HG03575 (cell line): ENCODE data around the gene L3MBTL4.

Experiments
- ATAC-seq: cut with Tn5 transposase; IDR thresholded peaks from one replicate; pipeline ENCODE4 v1.9.1; 2021; ENCODE audit not compliant: unreplicated experiment, insufficient number of reproducible peaks, low FRiP score; ENCODE audit errors: extremely low read depth

The L3MBTL4 gene

DNA sequence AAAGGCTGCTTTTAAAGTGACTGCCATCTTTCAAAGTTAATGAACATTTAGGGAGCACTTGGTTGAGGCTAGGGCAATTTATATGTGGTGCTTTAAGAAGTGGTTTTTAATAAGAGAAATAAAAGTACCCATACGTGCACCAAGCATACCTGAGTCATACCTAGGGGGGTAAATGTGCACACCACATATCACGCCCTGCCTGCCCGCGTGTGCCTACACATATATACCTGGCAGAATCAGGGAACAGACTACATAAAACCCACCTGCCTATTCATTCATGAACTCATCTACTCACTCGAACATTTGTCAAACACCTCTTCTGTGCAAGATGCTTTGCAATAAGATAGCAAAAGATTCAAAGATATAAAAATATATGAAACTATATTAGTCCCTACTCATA is 450.1 kb downstream of the L3MBTL4 start:
- no peak for ATAC-seq

DNA sequence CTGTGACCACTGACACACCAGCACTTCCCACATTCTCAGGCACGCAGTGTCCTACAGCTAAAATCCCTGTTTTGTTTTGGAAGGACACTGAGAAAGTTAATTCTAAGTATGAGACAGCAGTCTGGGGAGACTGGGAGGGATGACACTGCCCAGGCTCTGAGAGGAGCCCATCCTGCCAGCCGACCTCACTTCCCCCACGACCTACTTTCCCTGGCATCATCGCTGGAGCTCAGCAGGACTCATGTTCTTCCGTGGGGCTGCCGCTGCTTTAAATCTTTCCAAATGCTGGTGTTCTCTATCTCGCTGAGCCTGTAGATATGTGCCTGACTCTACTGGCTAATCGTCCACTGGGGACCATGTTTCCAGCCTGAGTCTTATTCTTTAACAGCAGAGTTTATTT is 450.6 kb downstream of the L3MBTL4 start:
- no peak for ATAC-seq

DNA sequence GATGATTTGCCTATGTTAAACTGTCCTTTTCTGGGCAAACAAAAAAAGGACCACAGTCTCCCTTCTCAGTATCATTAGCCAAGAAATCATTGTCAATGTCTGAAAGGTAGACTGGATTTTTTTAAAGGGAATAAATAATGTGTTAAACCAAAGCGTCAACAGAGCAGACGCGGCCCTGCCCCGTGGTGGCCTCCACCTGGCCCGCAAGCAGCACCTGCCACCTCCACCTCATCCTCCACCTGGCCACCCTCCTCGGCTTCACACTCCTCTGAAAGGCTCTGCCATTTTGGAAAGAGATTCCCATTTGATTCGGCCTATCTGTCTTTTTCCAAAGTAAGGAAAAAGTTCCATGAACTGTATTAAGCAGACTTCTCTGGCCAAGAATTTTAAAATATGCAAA is 451.4 kb downstream of the L3MBTL4 start:
- no peak for ATAC-seq

DNA sequence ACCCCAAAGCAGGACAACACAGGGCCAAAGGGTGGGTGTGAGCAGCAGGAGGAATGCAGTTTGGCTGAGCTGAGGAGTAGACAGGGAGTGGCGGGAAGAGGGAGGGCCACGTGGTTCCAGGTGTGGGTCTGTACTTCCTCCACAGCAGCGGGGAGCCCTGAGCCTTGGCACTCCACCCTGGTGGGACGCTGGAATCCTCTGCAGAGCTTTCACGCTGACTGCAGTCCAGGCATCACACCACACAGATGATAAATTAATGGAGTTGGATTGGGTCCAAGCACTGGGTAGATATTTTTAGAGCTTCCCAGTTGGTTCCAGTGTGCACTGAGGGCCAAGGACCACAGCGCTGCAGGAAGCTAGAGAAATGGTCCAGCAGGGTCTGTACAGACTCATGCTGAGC is 452.3 kb downstream of the L3MBTL4 start:
- no peak for ATAC-seq

DNA sequence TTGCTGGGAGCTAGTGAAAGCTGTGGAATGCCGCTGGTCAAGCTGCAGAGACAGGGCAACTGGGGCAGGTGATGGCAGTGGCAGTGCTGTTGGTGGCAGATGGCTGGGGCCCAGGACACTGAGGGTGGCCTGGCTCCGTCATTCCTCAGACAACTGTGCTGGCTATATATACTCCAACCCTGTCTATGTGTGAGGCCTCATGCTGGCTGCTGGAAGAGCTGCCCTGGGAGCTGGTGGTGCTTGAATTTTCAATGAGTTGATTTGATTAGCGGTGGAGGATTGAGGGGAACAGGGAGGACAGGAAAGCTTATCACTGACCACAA is 452.9 kb downstream of the L3MBTL4 start:
- ATAC-seq: no peak

DNA sequence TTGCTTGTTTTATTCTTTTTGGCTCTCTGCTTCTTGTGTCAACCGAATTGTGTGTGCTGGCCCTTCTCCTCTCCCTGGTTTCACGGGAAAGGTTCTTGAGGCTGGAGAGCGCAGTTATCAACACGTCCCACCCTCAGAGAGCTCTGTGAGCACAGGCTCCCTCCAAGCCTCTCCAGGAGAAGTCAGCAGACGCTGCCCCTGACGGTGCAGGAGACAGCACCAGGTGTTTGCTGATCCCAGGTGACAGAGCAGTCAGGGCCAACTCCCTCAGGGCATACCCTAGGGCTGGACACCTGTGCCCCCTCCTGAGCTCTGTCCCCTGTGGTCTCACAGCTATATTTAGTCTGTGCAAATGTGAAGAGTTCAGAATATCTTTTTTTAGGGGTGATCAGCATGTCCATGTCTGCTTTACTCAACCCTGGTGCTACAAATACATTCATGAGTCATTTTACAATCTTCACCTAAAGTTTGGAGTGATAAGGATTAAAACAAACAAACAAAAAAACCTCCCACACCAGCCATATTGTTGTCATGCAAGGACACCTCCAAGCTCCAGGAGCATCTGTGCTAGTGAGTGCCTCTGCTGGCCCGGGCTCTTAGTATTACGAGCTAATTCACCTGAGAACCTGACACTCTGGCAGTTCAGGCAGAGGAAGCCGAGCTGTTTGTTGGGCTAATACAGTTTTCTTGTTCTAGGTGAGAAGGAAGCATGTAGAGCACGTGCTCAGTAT is 453.4 kb downstream of the L3MBTL4 start:
- ATAC-seq: no peak

DNA sequence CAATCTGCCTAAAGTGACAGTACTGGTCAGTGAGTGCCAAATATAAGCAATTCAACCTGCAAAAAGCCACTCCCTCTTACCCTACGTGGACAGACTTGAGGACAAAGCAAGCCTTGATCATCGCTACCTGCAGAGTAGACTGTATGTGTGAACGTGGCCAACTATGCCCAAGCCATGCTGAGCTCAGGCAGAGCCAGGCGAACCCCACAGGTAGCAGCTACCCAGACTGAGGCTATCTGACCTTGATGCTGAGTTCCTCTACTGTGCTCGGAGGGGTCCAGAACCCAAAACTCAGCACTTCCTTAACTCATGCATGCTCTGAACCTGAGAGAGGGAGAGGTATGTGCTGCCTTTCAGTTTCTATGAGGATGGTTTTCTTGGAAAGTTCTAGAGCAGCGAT is 455.9 kb downstream of the L3MBTL4 start:
- no peak for ATAC-seq

DNA sequence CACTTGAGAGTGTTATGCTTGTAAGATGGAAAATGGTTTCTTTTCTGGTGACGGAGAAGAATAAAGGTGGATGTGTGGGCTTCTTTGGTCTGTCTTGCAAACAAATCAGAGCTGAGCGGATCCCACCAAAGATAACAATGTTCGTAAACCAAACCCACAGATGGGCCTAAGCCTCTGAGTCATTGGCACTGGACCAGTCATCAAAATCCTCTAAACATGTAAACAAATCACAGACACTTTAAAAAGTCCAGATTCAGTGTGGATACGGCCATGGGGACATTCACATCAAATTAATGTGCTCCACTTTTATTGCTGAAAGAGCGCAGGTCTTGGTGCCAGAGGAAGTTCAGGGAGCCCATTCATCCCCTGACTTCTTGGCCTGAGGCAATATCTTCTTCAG is 458.9 kb downstream of the L3MBTL4 start:
- no peak for ATAC-seq

DNA sequence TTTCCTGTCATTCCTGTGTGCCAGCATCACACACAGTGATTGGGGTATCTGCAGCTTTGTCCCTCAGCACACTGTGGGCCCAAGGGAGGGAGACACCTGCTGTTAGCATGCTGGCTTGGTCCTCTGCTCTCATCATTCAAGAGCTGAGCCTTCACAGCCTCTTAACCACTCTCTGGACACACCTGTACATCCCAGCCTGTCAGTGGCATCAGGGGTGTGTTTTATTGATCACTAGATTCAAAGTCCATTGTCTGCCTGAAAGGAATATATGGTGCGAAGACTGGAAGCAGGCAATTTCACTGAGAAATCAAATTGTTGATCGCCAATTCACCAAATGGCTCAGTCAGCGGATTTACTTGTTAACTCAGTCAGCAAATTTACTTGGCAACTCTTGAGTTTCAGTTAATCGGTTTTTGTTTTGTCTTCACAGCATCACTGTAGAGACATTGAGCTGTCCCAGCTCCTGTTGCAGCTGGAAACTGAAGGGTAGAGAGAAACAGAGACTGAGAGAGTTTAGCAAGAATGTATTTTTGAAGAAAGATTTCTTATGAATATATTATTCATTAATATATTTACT is 463.1 kb downstream of the L3MBTL4 start:
- no peak for ATAC-seq

DNA sequence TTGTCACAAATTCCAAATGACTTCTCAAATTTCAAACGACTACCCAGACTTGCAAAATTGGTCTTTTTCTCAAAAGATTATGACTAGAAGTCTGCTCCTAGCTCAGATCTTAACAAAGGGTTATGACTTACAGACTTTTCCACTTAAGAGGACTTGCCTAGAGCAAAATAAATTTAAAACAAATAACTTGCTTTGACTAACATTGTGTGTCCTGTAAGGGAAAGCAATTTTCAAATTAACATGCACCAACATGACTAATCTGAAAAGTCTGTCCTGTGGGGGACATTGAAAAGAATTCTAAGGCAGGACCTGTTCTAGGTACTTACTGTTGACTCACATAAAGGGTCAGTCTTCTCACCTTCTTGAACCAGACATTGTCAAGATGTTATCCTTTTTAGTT is 465.9 kb downstream of the L3MBTL4 start:
- no peak for ATAC-seq

DNA sequence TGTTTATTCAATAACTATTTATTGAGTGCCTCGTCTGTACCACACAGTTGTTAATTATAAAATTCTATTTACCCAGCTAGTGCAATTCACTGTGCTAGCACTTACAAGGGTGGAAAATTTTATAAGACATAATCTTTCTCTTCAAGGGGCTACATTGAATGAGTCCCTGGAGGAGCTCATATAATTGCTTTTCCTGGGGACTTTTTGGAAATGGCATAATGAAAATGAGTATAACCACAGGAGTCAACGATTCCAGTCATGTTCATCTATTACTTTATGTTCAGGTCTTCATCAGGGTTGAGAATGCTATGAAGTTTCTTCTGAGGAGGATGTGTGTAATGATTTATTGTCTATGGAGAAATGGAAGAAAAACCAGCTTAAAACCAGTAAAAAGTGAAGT is 466.5 kb downstream of the L3MBTL4 start:
- no peak for ATAC-seq

DNA sequence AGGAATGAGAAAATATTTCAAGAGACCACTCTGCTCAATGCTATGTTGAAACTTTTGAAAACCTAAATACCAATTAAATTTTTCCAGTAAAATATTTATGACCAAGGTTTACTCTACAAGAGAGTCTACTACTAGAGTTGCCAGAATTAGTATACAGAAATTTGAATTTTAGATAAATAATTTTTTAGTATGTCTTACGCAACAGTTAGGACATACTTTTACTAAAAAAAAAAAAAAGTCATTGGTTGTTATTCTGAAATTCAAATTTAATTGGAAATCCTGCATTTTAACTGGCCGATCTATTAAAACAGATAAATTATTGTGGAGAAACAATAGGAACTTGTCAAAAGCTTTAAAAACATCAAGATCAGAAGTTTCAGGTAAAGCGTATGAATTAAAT is 470.3 kb downstream of the L3MBTL4 start:
- ATAC-seq: no peak

DNA sequence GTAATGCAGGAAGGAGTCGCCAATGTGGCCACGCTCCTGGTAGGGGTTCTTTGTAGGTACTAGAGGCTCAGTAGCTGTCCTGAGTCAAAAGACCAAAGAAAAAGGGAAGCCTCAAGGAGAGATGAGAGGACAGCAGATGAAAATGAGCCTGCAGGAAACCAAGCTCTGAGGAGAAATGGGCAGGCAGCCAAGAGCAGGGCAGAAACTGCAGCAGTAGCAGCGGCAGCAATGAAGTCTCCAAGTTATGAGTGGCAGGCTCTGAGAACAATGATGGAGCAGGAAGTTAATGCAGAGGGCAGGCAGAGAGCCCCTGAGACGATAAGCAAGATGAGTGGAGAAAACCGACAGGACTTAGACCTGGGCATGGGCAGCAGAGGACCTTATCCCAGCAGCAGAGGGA is 471.2 kb downstream of the L3MBTL4 start:
- ATAC-seq: no peak

DNA sequence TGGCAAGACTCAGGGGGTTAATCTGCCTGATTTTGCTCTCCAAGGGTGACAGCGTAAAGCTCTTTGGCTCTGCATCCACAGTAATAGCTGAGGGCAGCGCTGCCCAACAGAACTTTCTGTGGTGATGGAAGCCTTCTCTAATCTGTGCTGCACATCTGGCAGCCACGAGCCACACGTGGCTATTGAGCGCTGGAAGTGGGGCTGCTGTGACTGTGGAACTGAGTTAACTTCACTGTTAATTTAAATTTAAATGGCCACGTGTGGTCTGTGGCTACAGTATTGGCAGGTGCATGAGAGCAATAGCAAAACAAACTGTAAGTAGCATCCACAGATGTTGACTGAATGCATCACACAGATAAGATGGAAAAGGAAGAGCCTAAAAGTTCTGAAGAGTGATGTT is 472.1 kb downstream of the L3MBTL4 start:
- ATAC-seq: no peak

DNA sequence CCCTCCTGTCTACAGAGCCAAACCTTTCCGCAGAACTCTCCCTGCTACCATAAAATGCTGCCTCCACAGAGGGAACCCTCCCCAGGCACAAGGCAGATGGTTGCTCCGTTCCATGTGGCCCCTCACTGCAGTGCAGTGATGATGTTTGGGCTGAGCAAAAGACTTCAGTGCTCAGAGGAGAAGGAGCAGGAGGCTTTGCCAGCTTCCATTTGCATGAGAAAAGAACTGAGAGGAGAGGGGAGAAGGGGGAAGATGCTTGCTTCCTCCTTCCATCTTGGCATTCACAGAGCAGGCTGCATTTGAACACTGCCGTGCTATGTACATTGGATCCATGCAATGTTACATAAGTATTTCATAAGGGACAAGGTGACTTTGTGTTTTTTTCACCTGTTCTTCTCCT is 472.8 kb downstream of the L3MBTL4 start:
- ATAC-seq: no peak

DNA sequence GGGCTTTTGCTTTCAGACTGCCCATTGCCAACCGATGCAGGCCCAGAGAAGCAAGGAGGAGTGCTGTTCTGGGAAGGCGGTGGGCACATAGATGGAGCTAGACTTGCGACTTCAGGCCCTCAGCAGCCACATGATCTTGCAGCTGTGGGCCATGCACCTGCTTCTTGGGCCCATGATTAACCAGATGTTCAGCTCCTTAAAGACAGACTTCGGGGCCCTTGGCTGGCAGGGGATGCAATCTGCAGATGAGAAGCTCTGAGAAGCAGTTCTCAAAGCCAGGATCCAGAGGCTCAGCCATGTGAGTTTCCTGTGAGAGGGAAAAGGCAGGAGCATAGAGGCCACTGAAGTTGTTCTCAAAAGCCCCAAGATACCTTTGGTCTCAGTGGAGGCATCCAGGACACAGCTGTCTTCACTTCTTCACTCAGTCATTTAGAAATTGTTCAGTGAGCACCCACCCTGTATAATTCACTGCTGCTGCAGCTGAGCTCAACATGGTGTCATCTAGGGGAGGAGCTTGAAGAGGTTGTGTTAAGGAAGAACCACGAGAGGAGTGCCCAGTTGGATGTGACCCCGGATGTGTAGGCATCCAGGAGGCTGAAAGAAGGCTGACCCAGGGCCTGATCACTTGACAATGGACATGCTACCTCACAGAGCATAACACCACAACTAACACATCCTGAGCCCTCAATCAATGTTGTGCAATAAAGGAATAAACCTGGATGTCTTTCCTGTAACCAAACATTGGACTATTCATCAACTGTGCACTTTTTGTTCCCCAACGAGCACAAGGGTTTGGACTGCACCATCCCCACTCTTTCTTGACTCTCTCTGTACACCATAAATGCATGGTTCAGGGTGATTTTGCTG is 474.7 kb downstream of the L3MBTL4 start:
- no peak for ATAC-seq

DNA sequence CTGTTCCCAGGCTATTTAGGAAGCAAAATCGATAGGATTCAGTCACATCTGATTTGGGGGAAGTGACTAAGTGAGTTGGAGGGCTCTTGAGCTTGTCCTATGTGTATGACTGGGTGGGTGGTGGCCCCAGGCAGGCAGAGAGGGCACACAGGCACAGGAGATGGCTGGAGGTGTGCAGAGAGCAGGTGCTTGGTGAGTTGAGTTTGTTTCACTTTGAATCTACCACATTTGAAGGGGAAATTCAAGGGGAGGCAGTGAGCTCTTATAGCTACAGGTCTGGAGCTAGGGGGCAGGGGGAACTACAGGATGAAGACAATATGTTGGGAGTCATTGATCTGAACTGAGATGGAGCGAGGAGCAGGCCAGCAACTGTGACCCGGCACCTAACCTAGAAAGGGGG is 476.9 kb downstream of the L3MBTL4 start:
- ATAC-seq: no peak

DNA sequence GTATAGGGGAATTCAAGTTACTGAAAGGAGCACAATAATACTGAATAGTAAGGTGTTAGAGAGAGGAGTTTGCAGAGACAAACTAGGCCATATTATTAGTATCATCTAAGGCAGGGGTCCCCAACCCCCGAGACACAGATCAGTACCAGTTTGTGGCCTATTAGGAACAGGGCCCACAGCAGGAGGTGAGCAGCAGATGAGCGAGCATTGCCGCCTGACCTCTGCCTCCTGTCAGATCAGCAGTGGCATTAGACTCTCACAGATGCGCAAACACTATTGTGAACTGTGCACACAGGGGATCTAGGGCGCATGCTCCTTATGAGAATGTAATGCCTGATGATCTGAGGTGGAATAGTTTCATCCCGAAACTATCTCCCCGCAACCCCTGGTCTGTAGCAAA is 477.6 kb downstream of the L3MBTL4 start:
- ATAC-seq: no peak

DNA sequence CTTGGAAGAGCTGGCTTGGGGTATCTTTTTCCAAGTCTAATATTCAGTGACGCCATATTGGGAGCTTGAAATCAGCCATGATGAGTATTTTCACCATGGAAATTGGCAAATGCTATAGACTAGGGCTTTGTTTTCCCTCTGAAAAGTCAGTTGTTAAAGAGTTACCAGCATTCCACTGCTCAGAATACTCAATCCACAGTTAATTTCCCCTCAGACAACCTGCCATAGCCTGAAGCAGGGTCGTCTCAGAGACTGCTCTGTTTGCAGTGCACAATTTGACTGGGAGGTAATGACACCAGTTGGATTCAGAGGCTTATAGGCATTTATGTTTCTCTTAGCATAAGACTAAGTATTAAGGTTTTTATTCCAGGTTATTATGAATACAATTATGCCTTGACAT is 483.9 kb downstream of the L3MBTL4 start:
- ATAC-seq: no peak

DNA sequence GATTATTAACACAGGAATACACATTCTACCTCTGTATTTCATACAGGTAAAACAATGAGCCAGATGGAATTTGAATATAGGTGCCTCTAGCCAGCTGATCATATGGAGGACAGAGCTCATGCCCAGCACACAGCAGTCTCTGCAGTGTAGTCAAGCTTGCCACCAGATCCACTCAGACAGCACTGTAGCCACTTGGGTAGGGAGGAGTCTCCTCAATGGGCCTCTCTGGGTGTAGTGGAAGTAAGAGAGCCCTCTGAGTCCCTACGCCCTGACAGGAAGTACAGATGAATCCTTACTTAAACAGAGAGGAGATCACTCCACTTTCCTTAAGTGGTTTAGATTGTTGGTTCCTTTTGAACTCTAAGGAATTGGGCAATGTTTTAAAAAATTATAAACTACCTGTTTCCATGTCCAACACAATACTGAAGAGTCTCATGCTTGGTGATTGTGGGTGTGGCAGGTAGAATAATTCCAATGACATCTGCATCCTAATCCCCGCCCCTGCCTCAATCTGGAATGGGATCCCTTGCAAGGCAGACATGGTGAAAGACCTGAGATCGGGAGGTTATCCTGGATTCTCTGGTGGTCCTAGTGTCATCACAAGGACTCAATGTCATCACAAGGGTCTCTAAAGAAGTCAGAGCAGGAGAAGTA is 496.4 kb downstream of the L3MBTL4 start:
- ATAC-seq: no peak
